ENCODE results near the gene BRAT1. TPM values are rescaled to one million over a fixed set of nuclear protein-coding genes. Genes with fewer than 3 reads are reported as not detected.
A peak's percentile ranks its signal among the peaks of the same experiment; 100 is the strongest.

BRAT1 gene
- total RNA-seq, 2 experiments from 2014 or later, result 44.7 to 52.0 TPM

GRCh38 chr7:2553831-2554581 lies 1.3 kb downstream of the BRAT1 start:
- peak overlapping the region; percentile 82 for H3K27ac ChIP-seq (ENCODE audit: low read depth, low read length, poor library complexity, severe bottlenecking)
- H4K20me1 ChIP-seq (ENCODE audit: insufficient read depth, low read length), result no peaks in the 10 kb centered on the region
- intact Hi-C loops (cut with micrococcal nuclease; ENCODE audit: unreplicated experiment), result no loop called here
- H3K79me2 ChIP-seq (ENCODE audit: insufficient read depth, low read depth, low read length), result peaks cover 24% of the 10 kb centered on the region; the same call in 1 of the 2 replicates
- TF ChIP-seq CTCF (conservative IDR thresholded peaks at IDR 0.05; ENCODE audit: low read length), result no peak
- TF ChIP-seq EZH2phosphoT487 (IDR thresholded peaks at IDR 0.05; ENCODE audit: borderline replicate concordance, low read depth, low read length), result no peak
- TSS peak; percentile 44 for BruUV-seq (replicated peaks)
- H3K4me1 ChIP-seq (ENCODE audit: insufficient read depth, low read length, poor library complexity, severe bottlenecking), result peaks cover 37% of the 10 kb centered on the region
- H2AFZ ChIP-seq (ENCODE audit: low read length), result no peak overlapping the region
- peak; percentile 7 for DNase-seq (ENCODE audit: low spot score)
- H3K4me2 ChIP-seq (ENCODE audit: low read length), result peak overlapping the region; percentile 87
- H3K9me2 ChIP-seq (ENCODE audit: insufficient read depth, low read length), result no peaks in the 10 kb centered on the region
- ChIA-PET CTCF (ENCODE audit: unreplicated experiment) (interaction anchor here (0.8 kb wide), 1 partner anchor 67 kb away, joined by 3 read pairs; no protein-coding TSS in a partner anchor), POLR2A (interaction anchor here (1.0 to 1.2 kb wide), 3 partner anchors 15 to 309 kb away, joined by 3 read pairs; no protein-coding TSS in a partner anchor)
- no peaks in the 10 kb centered on the region for H3K9me3 ChIP-seq (ENCODE audit: low read length)
- peaks cover 37% of the 10 kb centered on the region for H3K36me3 ChIP-seq (ENCODE audit: insufficient read depth, low read length)
- H3K4me3 ChIP-seq (ENCODE audit: low read depth, low read length, poor library complexity, severe bottlenecking), result peak overlapping the region; percentile 76

- Histone ChIP-seq H3K79me2 (ENCODE audit: insufficient read depth, low read depth, low read length) (peaks cover 24% of the 10 kb centered on the region; the same call in 1 of the 2 replicates), H3K4me3 (ENCODE audit: low read depth, low read length, poor library complexity, severe bottlenecking) (no peak overlapping the region), H3K9me3 (ENCODE audit: low read length) (no peaks in the 10 kb centered on the region), H4K20me1 (ENCODE audit: insufficient read depth, low read length) (no peaks in the 10 kb centered on the region), H3K36me3 (ENCODE audit: insufficient read depth, low read length) (peaks cover 46% of the 10 kb centered on the region), H3K4me1 (ENCODE audit: insufficient read depth, low read length, poor library complexity, severe bottlenecking) (peaks cover 31% of the 10 kb centered on the region), H3K4me2 (ENCODE audit: low read length) (peak overlapping the region; percentile 87), H2AFZ (ENCODE audit: low read length) (no peak overlapping the region), H3K27ac (ENCODE audit: low read depth, low read length, poor library complexity, severe bottlenecking) (no peak overlapping the region), H3K9me2 (ENCODE audit: insufficient read depth, low read length) (no peaks in the 10 kb centered on the region)
- TF ChIP-seq CTCF (conservative IDR thresholded peaks at IDR 0.05; ENCODE audit: low read length) (no peak), EZH2phosphoT487 (IDR thresholded peaks at IDR 0.05; ENCODE audit: borderline replicate concordance, low read depth, low read length) (no peak)
- DNase-seq (ENCODE audit: low spot score), result no peak
- intact Hi-C loops (cut with micrococcal nuclease; ENCODE audit: unreplicated experiment), result no loop called here
- BruUV-seq (replicated peaks), result no TSS peak
- CTCF ChIA-PET (ENCODE audit: unreplicated experiment), result no interaction called here
- POLR2A ChIA-PET, result interaction anchor here (1.1 to 1.2 kb wide), 2 partner anchors 14 to 42 kb away, joined by 3 read pairs; no protein-coding TSS in a partner anchor
Observed at GRCh38 chr7:2553108-2553507, 2.2 kb downstream of the BRAT1 start.

DNA sequence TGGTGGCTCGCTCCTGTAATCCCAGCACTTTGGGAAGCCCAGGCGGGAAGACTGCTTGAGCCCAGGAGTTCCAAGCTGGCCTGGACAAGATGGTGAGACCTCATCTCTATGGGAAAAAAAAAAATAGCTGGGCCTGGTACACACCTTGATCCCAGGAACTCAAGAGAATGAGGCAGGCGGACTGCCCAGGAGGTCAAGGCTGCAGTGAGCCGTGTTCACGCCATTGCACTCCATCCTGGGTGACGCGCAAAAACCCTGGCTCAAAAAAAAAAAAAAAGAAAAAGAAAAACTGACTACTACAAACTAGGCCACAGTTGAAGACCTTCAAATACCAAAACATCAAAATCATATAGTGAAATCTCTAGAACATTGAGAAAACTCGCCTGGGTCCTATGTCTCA lies 3.9 kb downstream of the BRAT1 start:
- no peak overlapping the region for H3K4me3 ChIP-seq (ENCODE audit: low read depth, low read length, poor library complexity, severe bottlenecking)
- no peak overlapping the region for H3K4me2 ChIP-seq (ENCODE audit: low read length)
- TF ChIP-seq EZH2phosphoT487 (IDR thresholded peaks at IDR 0.05; ENCODE audit: borderline replicate concordance, low read depth, low read length), result no peak
- TF ChIP-seq CTCF (conservative IDR thresholded peaks at IDR 0.05; ENCODE audit: low read length), result no peak
- H2AFZ ChIP-seq (ENCODE audit: low read length), result no peak overlapping the region
- ChIA-PET CTCF (ENCODE audit: unreplicated experiment) (no interaction called here), POLR2A (interaction anchor here (0.6 to 0.7 kb wide), 3 partner anchors 50 to 95 kb away, joined by 3 to 6 read pairs (median 4); no protein-coding TSS in a partner anchor)
- peaks cover 60% of the 10 kb centered on the region for H3K36me3 ChIP-seq (ENCODE audit: insufficient read depth, low read length)
- peaks cover 24% of the 10 kb centered on the region; the same call in 1 of the 2 replicates for H3K79me2 ChIP-seq (ENCODE audit: insufficient read depth, low read depth, low read length)
- peaks cover 24% of the 10 kb centered on the region for H3K4me1 ChIP-seq (ENCODE audit: insufficient read depth, low read length, poor library complexity, severe bottlenecking)
- no peak for DNase-seq (ENCODE audit: low spot score)
- BruUV-seq (replicated peaks), result no TSS peak
- no peaks in the 10 kb centered on the region for H3K9me2 ChIP-seq (ENCODE audit: insufficient read depth, low read length)
- H3K9me3 ChIP-seq (ENCODE audit: low read length), result no peaks in the 10 kb centered on the region
- H3K27ac ChIP-seq (ENCODE audit: low read depth, low read length, poor library complexity, severe bottlenecking), result no peak overlapping the region
- H4K20me1 ChIP-seq (ENCODE audit: insufficient read depth, low read length), result no peaks in the 10 kb centered on the region
- intact Hi-C loops (cut with micrococcal nuclease; ENCODE audit: unreplicated experiment), result no loop called here
